ENCODE results near the gene NAGPA. TPM values are rescaled to one million over a fixed set of nuclear protein-coding genes. Genes with fewer than 3 reads are reported as not detected.

Gene NAGPA
- total RNA-seq, 4 donors from 2014 or later = 25.3 to 35.1 (median 31.0) TPM

- no peaks in the 10 kb centered on the region for H3K4me1 ChIP-seq
- WGBS = 70% methylated on average over 16 of the region's 22 CpGs
Observed at GRCh38 chr16:5006348-5007193, 27.2 kb downstream of the NAGPA start.

GRCh38 chr16:5005916-5006315 lies 27.8 kb downstream of the NAGPA start:
- no peak overlapping the region for H3K4me3 ChIP-seq
- no peaks in the 10 kb centered on the region for H3K9me3 ChIP-seq
- no peaks in the 10 kb centered on the region for H3K27me3 ChIP-seq
- DNase-seq (ENCODE audit: low spot score in 2 of 2) = no peak
- H3K27ac ChIP-seq = no peak overlapping the region
- H3K36me3 ChIP-seq = no peaks in the 10 kb centered on the region
- no peaks in the 10 kb centered on the region for H3K4me1 ChIP-seq
- WGBS = 78% methylated on average over 4 of the region's 4 CpGs
- TF ChIP-seq CTCF (IDR thresholded peaks at IDR 0.05) (no peak), POLR2A (IDR thresholded peaks at IDR 0.05) (no peak), EP300 (IDR thresholded peaks at IDR 0.05) (no peak), POLR2AphosphoS5 (IDR thresholded peaks at IDR 0.05) (no peak)

More at GRCh38 chr16:5006348-5007193, 27.2 kb downstream of the NAGPA start:
- H3K4me3 ChIP-seq = no peak overlapping the region
- no peak overlapping the region for H3K27ac ChIP-seq
- H3K27me3 ChIP-seq = no peaks in the 10 kb centered on the region
- H3K36me3 ChIP-seq = no peaks in the 10 kb centered on the region
- DNase-seq (ENCODE audit: low spot score in 2 of 2) = no peak
- TF ChIP-seq POLR2A (IDR thresholded peaks at IDR 0.05) = no peak
- no peak for TF ChIP-seq POLR2AphosphoS5 (IDR thresholded peaks at IDR 0.05)
- TF ChIP-seq CTCF (IDR thresholded peaks at IDR 0.05) = no peak
- TF ChIP-seq EP300 (IDR thresholded peaks at IDR 0.05) = no peak
- no peaks in the 10 kb centered on the region for H3K9me3 ChIP-seq

- TF ChIP-seq EP300 (IDR thresholded peaks at IDR 0.05) = no peak
- no peak for TF ChIP-seq POLR2A (IDR thresholded peaks at IDR 0.05)
- no peak for TF ChIP-seq POLR2AphosphoS5 (IDR thresholded peaks at IDR 0.05)
- TF ChIP-seq CTCF (IDR thresholded peaks at IDR 0.05) = no peak
- 62% methylated on average over 5 of the region's 5 CpGs for WGBS
- H3K4me3 ChIP-seq = no peak overlapping the region
- H3K9me3 ChIP-seq = no peaks in the 10 kb centered on the region
- DNase-seq (ENCODE audit: low spot score in 2 of 2) = no peak
- H3K27me3 ChIP-seq = no peaks in the 10 kb centered on the region
- H3K27ac ChIP-seq = no peak overlapping the region
- no peaks in the 10 kb centered on the region for H3K36me3 ChIP-seq
- H3K4me1 ChIP-seq = no peaks in the 10 kb centered on the region
Observed at GRCh38 chr16:5004311-5004710, 29.4 kb downstream of the NAGPA start.

GRCh38 chr16:5003828-5004227 lies 29.9 kb downstream of the NAGPA start:
- WGBS = 91% methylated on average over 10 of the region's 10 CpGs
- H3K4me1 ChIP-seq = no peaks in the 10 kb centered on the region
- TF ChIP-seq CTCF (IDR thresholded peaks at IDR 0.05) = no peak
- TF ChIP-seq POLR2A (IDR thresholded peaks at IDR 0.05) = no peak
- no peak for TF ChIP-seq EP300 (IDR thresholded peaks at IDR 0.05)
- H3K27ac ChIP-seq = no peak overlapping the region
- H3K36me3 ChIP-seq = no peaks in the 10 kb centered on the region
- DNase-seq (ENCODE audit: low spot score in 2 of 2) = no peak
- no peaks in the 10 kb centered on the region for H3K27me3 ChIP-seq
- H3K4me3 ChIP-seq = no peak overlapping the region
- no peaks in the 10 kb centered on the region for H3K9me3 ChIP-seq

- Histone ChIP-seq H3K4me1 (no peaks in the 10 kb centered on the region), H3K27ac (no peak overlapping the region), H3K9me3 (no peaks in the 10 kb centered on the region), H3K36me3 (no peaks in the 10 kb centered on the region), H3K4me3 (no peak overlapping the region), H3K27me3 (no peaks in the 10 kb centered on the region)
- TF ChIP-seq POLR2AphosphoS5 (IDR thresholded peaks at IDR 0.05) = no peak
- TF ChIP-seq POLR2A (IDR thresholded peaks at IDR 0.05) = no peak
- TF ChIP-seq CTCF (IDR thresholded peaks at IDR 0.05) = no peak
- no peak for TF ChIP-seq EP300 (IDR thresholded peaks at IDR 0.05)
- 94% methylated on average over 4 of the region's 12 CpGs for WGBS
- DNase-seq (ENCODE audit: low spot score in 2 of 2) = no peak
Observed at GRCh38 chr16:5003211-5003610, 30.5 kb downstream of the NAGPA start.

Measured in suprapubic skin (tissue), 4 donors.